K562 (cell line): ENCODE data around the gene YOD1. TPM values are rescaled to one million over a fixed set of nuclear protein-coding genes. Genes with fewer than 3 reads are reported as not detected.

Source experiments
- ATAC-seq: fragments of 200-7000 bp; cut with Tn5 transposase; 3 replicates; pipeline ENCODE4 v1.9.1; 2020; ENCODE audit warnings: moderate library complexity
- BruUV-seq: library from RNA; stranded (reverse); fragments of 400-500 nt; replicated peaks from 2 replicates; lab custom pipeline; 2021; lab: Mats Ljungman, UMichigan
- CTCF ChIA-PET: fragments of 300-600 bp; formaldehyde crosslinking; extraction: SDS; loops from one replicate; lab custom pipeline; 2021; ENCODE audit warnings: low intra/inter-chr PET ratio; lab: Yijun Ruan, JAX
- POLR2A ChIA-PET: fragments of 300-600, 350-650 bp; sonication (Branson Sonifier 250); formaldehyde crosslinking; extraction: SDS; loops from one replicate; lab custom pipeline; 2021; ENCODE audit warnings: antibody characterized with exemption, inconsistent platforms; lab: Yijun Ruan, JAX
- DNase-seq, 4 experiments: peaks; one replicate each; pipeline versions ENCODE4 v3.0.0 to v3.0.0-alpha.2; 2011 to 2018; ENCODE audit warnings: low spot score in 3 of 4, mixed read lengths in 3 of 4; ENCODE audit errors: extremely low read depth in 1 of 4
- FAIRE-seq: peaks from 2 replicates; lab custom pipeline; 2011; peaks lifted over from hg19 to GRCh38; lab: Jason Lieb, UNC
- H2AFZ ChIP-seq: 2 replicates; pipeline ENCODE4 v1.6.0; 2011; ENCODE audit warnings: low read depth, low read length, control low read depth, inconsistent platforms
- H3K27ac ChIP-seq: fragments of 200-600 bp; 3 replicates; pipeline ENCODE4 v1.8.0; 2011; ENCODE audit warnings: low read depth, mild to moderate bottlenecking, control low read depth, inconsistent platforms, low read length, moderate library complexity, mixed read lengths; ENCODE audit errors: extremely low read depth
- H3K27me3 ChIP-seq, 2 experiments: fragments of 300-600 bp in 1 of 2; 2 replicates in 1 of 2; 3 replicates in 1 of 2; pipeline versions ENCODE4 v1.6.0 to v1.8.0; 2011; ENCODE audit warnings: inconsistent platforms in 2 of 2, low read length in 2 of 2, mild to moderate bottlenecking in 1 of 2, mixed read lengths in 1 of 2, moderate library complexity in 1 of 2; ENCODE audit not compliant: control insufficient read depth in 2 of 2, insufficient read depth in 2 of 2
- H3K36me3 ChIP-seq: fragments of 300-600 bp; 3 replicates; pipeline ENCODE4 v1.8.0; 2011; ENCODE audit warnings: mild to moderate bottlenecking, low read length, inconsistent platforms; ENCODE audit not compliant: control insufficient read depth, insufficient read depth
- H3K4me1 ChIP-seq, 2 experiments: fragments of 200-600 bp in 1 of 2; replicated peaks in 1 of 2; 2 replicates in 1 of 2; 3 replicates in 1 of 2; pipeline versions ENCODE4 v1.5.1 to v1.8.0; 2011; ENCODE audit warnings: inconsistent platforms in 2 of 2, low read length in 2 of 2, mild to moderate bottlenecking in 1 of 2, mixed read lengths in 1 of 2, moderate library complexity in 1 of 2; ENCODE audit not compliant: control insufficient read depth in 2 of 2, insufficient read depth in 2 of 2
- H3K4me2 ChIP-seq: 2 replicates; pipeline ENCODE4 v1.6.1; 2011; ENCODE audit warnings: low read length, control low read depth, inconsistent platforms, mixed read lengths; ENCODE audit not compliant: insufficient read depth
- H3K4me3 ChIP-seq: fragments of 200-600 bp; sonication (generic), shearing (Covaris generic); 2 replicates; pipeline ENCODE4 v1.5.1; 2016; ENCODE audit warnings: control low read depth, inconsistent platforms
- H3K79me2 ChIP-seq: fragments of 200-600 bp; 3 replicates; pipeline ENCODE4 v1.8.0; 2011; ENCODE audit warnings: low read length, inconsistent platforms; ENCODE audit not compliant: control insufficient read depth, insufficient read depth
- H3K9ac ChIP-seq, 2 experiments: 2 replicates each; pipeline versions ENCODE4 v1.6.0 to v1.6.1; 2011; ENCODE audit warnings: low read depth in 2 of 2, low read length in 2 of 2, control low read depth in 1 of 2, inconsistent platforms in 1 of 2, mild to moderate bottlenecking in 1 of 2, mixed read lengths in 1 of 2; ENCODE audit not compliant: insufficient read depth in 1 of 2
- H3K9me1 ChIP-seq: one replicate; pipeline ENCODE4 v1.6.0; 2011; ENCODE audit warnings: inconsistent platforms, mild to moderate bottlenecking, low read length, moderate library complexity; ENCODE audit not compliant: control insufficient read depth, insufficient read depth
- H3K9me3 ChIP-seq: replicated peaks from 2 replicates; pipeline ENCODE4 v1.5.1; 2011; ENCODE audit warnings: low read depth, low read length, inconsistent platforms; ENCODE audit not compliant: control insufficient read depth, insufficient read depth
- H4K20me1 ChIP-seq: replicated peaks from 2 replicates; pipeline ENCODE4 v1.6.1; 2011; ENCODE audit warnings: low read length, inconsistent platforms, mixed read lengths; ENCODE audit not compliant: control insufficient read depth, insufficient read depth
- BMI1 ChIP-seq: fragments of 150-350 bp; IDR thresholded peaks from 2 replicates; pipeline ENCODE4 v1.6.1; 2014; ENCODE audit warnings: low read length
- CBX3 ChIP-seq, 2 experiments: IDR thresholded peaks; 1 replicate in 1 of 2; 2 replicates in 1 of 2; pipeline ENCODE4 v1.6.1; 2012; ENCODE audit warnings: inconsistent platforms in 2 of 2, low read length in 2 of 2, borderline replicate concordance in 1 of 2, control low read depth in 1 of 2
- FOXA1 ChIP-seq: fragments of 450-650 bp; IDR thresholded peaks from 2 replicates; pipeline ENCODE4 v1.6.1; 2016; ENCODE audit warnings: mild to moderate bottlenecking, borderline replicate concordance
- GABPA ChIP-seq: fragments of 200-800 bp; sonication (Bioruptor generic); conservative IDR thresholded peaks from 2 replicates; pipeline ENCODE4 v1.6.1; 2016; ENCODE audit warnings: low read depth, missing genetic modification characterization, missing compliant biosample characterization
- GATAD2A ChIP-seq: fragments of 450-650 bp; IDR thresholded peaks from 2 replicates; pipeline ENCODE4 v1.6.1; 2017
- HMGN3 ChIP-seq: IDR thresholded peaks from 2 replicates; pipeline ENCODE4 v1.6.1; 2011; ENCODE audit warnings: borderline replicate concordance, low read depth, mild to moderate bottlenecking, mixed read lengths, low read length; ENCODE audit not compliant: insufficient read length; ENCODE audit errors: extremely low read depth
- LARP7 ChIP-seq: fragments of 450-650 bp; IDR thresholded peaks from 2 replicates; pipeline ENCODE4 v1.6.1; 2016
- LCOR ChIP-seq: sonication (generic); formaldehyde crosslinking; IDR thresholded peaks from 2 replicates; pipeline ENCODE4 v1.8.0; 2022; ENCODE audit warnings: mild to moderate bottlenecking, missing genetic modification reagents
- NCOA6 ChIP-seq: fragments of 450-650 bp; IDR thresholded peaks from 2 replicates; pipeline ENCODE4 v1.6.1; 2017; ENCODE audit warnings: mild to moderate bottlenecking
- PURB ChIP-seq: sonication (generic); formaldehyde crosslinking; IDR thresholded peaks from 2 replicates; pipeline ENCODE4 v1.9.0; 2021; ENCODE audit warnings: low read depth, mild to moderate bottlenecking, missing genetic modification reagents
- TFAP4 ChIP-seq: sonication (generic); formaldehyde crosslinking; IDR thresholded peaks from 2 replicates; pipeline ENCODE4 v1.8.0; 2022; ENCODE audit warnings: missing genetic modification reagents, mild to moderate bottlenecking, moderate library complexity, borderline replicate concordance
- ZBTB1 ChIP-seq: sonication (generic); formaldehyde crosslinking; IDR thresholded peaks from 2 replicates; pipeline ENCODE4 v1.8.1; 2023; ENCODE audit warnings: missing genetic modification reagents, low read depth, mild to moderate bottlenecking, borderline replicate concordance
- ZNF217 ChIP-seq: sonication (generic); formaldehyde crosslinking; IDR thresholded peaks from 2 replicates; pipeline ENCODE4 v1.8.0; 2022; ENCODE audit warnings: mild to moderate bottlenecking, missing genetic modification reagents
- ZNF280A ChIP-seq: fragments of 450-650 bp; IDR thresholded peaks from 2 replicates; pipeline ENCODE4 v1.6.1; 2018; ENCODE audit warnings: mild to moderate bottlenecking, low read depth; ENCODE audit not compliant: partially characterized antibody
- ZNF311 ChIP-seq: fragments of 250-450 bp; sonication (Bioruptor Pico); IDR thresholded peaks from 2 replicates; pipeline ENCODE4 v1.4.0; 2020; ENCODE audit warnings: mild to moderate bottlenecking, moderate library complexity
- WGBS: fragments of 100-300 bp; shearing (Covaris generic); methylation state at CpG from one replicate; pipeline ENCODE4 v1.1.6; 2016; ENCODE audit warnings: low coverage, mixed read lengths; ENCODE audit not compliant: insufficient coverage; ENCODE audit errors: missing lambda C conversion rate; 5-methylcytosine and 5-hydroxymethylcytosine counted together
- in situ Hi-C: fragments of 300-500 bp; cut with MboI; formaldehyde crosslinking; loops from 4 replicates; pipeline ENCODE4 v1.15.0; 2018; ENCODE audit warnings: inconsistent platforms, mixed read lengths
- intact Hi-C: fragments of 100-400 bp; cut with micrococcal nuclease; formaldehyde crosslinking; loops from 2 replicates; pipeline ENCODE4 v1.14.2; 2022
- polyA plus RNA-seq, 8 experiments: library from polyadenylated mRNA; depleted of rRNA in 4 of 8; stranded (reverse) in 5 of 8; unstranded in 3 of 8; fragments of >200 nt; fragmentation: Nextera tagmentation in 2 of 8; fragmentation: Illumina TruSeq in 1 of 8; extraction: Ambion mirVana in 2 of 8; extraction: Trizol in 1 of 8; gene quantifications; 2 replicates each; pipeline versions ENCODE4 v1.2.1 to v1.2.3, GENCODE V29; 2011 to 2014; ENCODE audit warnings: inconsistent platforms in 1 of 8, missing spikeins in 1 of 8
- total RNA-seq, 7 experiments: library from RNA; depleted of rRNA in 6 of 7; stranded (reverse); fragments of >200 nt in 6 of 7; fragmentation: Illumina TruSeq in 2 of 7; extraction: Trizol in 2 of 7; gene quantifications; 2 replicates each; pipeline versions ENCODE4 v1.2.1 to v1.2.3, GENCODE V29; 2011 to 2021; ENCODE audit warnings: low replicate concordance in 1 of 7
- TF ChIP-seq, protein P1 (sequence below): fragments of 450-650 bp; formaldehyde crosslinking; IDR thresholded peaks from 2 replicates; pipeline ENCODE4 v1.4.0; 2020; ENCODE audit warnings: mild to moderate bottlenecking, mixed read lengths

YOD1 gene
- total and polyA plus RNA-seq, 9 of the 15 experiments (the other 6 are each of a cell fraction or from before 2014, with no cell fraction given), result 18.2 to 78.1 (median 46.9) TPM

GRCh38 chr1:207025146-207025880, 25.7 kb downstream of the YOD1 start:
- peak; percentile 6 for ATAC-seq
- no peak for DNase-seq
- Histone ChIP-seq H3K9ac (peak overlapping the region; percentile 91 to 99), H3K79me2 (peaks cover 16% of the 10 kb centered on the region; the same call in 2 of the 3 replicates), H3K4me1 (peaks cover 49 to 85% of the 10 kb centered on the region in 2 experiments), H3K9me3 (no peaks in the 10 kb centered on the region), H3K36me3 (peaks cover 7% of the 10 kb centered on the region; the same call in 2 of the 3 replicates), H3K4me2 (peak overlapping the region; percentile 97), H2AFZ (peak overlapping the region; percentile 76), H3K27me3 (no peaks in the 10 kb centered on the region), H3K4me3 (peak overlapping the region; percentile 15), H4K20me1 (no peaks in the 10 kb centered on the region), H3K9me1 (peaks cover 3% of the 10 kb centered on the region), H3K27ac (peak overlapping the region; percentile 100)
- TSS peak; percentile 96 for BruUV-seq
- in situ Hi-C loops (no loop called here), intact Hi-C loops (no loop called here)
- ChIA-PET POLR2A (interaction anchor here (0.5 to 8.6 kb wide), 16 partner anchors 8 to 781 kb away, joined by 3 to 97 read pairs (median 4); partner anchors contain the start of genes C1orf116, EIF2D, PFKFB2 and YOD1), CTCF (no interaction called here)
- WGBS, result 0% methylated on average over 3 of the region's 5 CpGs
- FAIRE-seq, result no peak
- TF ChIP-seq LARP7, result no peak
- no peak for TF ChIP-seq TFAP4 (CRISPR knock-in tag)
- no peak for TF ChIP-seq NCOA6
- TF ChIP-seq, protein P1, sequence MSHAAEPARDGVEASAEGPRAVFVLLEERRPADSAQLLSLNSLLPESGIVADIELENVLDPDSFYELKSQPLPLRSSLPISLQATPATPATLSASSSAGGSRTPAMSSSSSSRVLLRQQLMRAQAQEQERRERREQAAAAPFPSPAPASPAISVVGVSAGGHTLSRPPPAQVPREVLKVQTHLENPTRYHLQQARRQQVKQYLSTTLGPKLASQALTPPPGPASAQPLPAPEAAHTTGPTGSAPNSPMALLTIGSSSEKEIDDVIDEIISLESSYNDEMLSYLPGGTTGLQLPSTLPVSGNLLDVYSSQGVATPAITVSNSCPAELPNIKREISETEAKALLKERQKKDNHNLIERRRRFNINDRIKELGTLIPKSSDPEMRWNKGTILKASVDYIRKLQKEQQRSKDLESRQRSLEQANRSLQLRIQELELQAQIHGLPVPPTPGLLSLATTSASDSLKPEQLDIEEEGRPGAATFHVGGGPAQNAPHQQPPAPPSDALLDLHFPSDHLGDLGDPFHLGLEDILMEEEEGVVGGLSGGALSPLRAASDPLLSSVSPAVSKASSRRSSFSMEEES, result peak; percentile 31
- peak; percentile 92 for TF ChIP-seq ZNF311 (CRISPR knock-in tag)
- no peak for TF ChIP-seq HMGN3
- TF ChIP-seq CBX3 (IDR thresholded peaks at IDR 0.05; ENCODE audit: borderline replicate concordance in 1 of 2, low read length in 2 of 2), result no peak
- TF ChIP-seq PURB (CRISPR knock-in tag), result no peak
- TF ChIP-seq ZBTB1, result no peak
- TF ChIP-seq FOXA1, result no peak
- TF ChIP-seq GATAD2A, result no peak; the same call in 1 of the 2 replicates
- no peak for TF ChIP-seq LCOR (CRISPR knock-in tag)
- no peak for TF ChIP-seq ZNF217 (CRISPR knock-in tag)
- no peak for TF ChIP-seq BMI1
- no peak for TF ChIP-seq ZNF280A
- peak; percentile 51; the same call in 1 of the 2 replicates for TF ChIP-seq GABPA (tag)
